Measurements from ENCODE around the gene COL5A1. TPM values are rescaled to one million over a fixed set of nuclear protein-coding genes. Genes with fewer than 3 reads are reported as not detected.

The COL5A1 gene
- total RNA-seq, 1 donor from 2014 or later, result 28.9 TPM

DNA sequence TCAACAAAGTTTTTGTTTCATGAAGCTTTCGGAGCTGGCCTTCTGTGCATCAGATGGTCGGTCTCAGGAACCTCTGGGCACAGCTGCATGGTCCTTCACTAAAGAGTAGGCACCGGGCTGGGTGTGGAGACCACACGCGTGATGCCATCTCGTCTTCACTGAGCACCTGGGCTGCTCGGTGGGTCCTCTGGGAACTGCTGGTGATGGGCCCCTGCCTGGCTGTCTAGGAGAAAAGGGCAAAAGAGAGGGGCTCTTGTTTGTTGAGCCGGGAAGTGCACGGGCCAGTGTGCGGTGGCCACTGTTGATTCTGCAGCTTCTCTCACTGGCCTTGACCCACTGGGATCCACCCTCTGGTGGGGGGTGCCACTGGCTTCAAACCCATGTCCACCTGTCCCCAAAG, 46.0 kb downstream of the COL5A1 start:
- Mint-ChIP-seq H3K36me3 (ENCODE audit: unreplicated experiment) (no peaks in the 10 kb centered on the region), H3K9me3 (ENCODE audit: unreplicated experiment) (peaks cover under 1% of the 10 kb centered on the region), H3K4me3 (ENCODE audit: unreplicated experiment) (no peak overlapping the region), H3K27ac (ENCODE audit: unreplicated experiment) (no peak overlapping the region), H3K4me1 (ENCODE audit: low read depth, unreplicated experiment) (peaks cover 4% of the 10 kb centered on the region), H3K27me3 (ENCODE audit: unreplicated experiment) (peaks cover 7% of the 10 kb centered on the region)
- TF ChIP-seq, protein P1, sequence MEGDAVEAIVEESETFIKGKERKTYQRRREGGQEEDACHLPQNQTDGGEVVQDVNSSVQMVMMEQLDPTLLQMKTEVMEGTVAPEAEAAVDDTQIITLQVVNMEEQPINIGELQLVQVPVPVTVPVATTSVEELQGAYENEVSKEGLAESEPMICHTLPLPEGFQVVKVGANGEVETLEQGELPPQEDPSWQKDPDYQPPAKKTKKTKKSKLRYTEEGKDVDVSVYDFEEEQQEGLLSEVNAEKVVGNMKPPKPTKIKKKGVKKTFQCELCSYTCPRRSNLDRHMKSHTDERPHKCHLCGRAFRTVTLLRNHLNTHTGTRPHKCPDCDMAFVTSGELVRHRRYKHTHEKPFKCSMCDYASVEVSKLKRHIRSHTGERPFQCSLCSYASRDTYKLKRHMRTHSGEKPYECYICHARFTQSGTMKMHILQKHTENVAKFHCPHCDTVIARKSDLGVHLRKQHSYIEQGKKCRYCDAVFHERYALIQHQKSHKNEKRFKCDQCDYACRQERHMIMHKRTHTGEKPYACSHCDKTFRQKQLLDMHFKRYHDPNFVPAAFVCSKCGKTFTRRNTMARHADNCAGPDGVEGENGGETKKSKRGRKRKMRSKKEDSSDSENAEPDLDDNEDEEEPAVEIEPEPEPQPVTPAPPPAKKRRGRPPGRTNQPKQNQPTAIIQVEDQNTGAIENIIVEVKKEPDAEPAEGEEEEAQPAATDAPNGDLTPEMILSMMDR (IDR thresholded peaks at IDR 0.05; ENCODE audit: partially characterized antibody, unreplicated experiment), result no peak
- no peak for DNase-seq

GRCh38 chr9:134688231-134688630, 46.6 kb downstream of the COL5A1 start:
- H3K4me1 Mint-ChIP-seq (ENCODE audit: low read depth, unreplicated experiment), result peaks cover 4% of the 10 kb centered on the region
- H3K9me3 Mint-ChIP-seq (ENCODE audit: unreplicated experiment), result peaks cover 2% of the 10 kb centered on the region

DNA sequence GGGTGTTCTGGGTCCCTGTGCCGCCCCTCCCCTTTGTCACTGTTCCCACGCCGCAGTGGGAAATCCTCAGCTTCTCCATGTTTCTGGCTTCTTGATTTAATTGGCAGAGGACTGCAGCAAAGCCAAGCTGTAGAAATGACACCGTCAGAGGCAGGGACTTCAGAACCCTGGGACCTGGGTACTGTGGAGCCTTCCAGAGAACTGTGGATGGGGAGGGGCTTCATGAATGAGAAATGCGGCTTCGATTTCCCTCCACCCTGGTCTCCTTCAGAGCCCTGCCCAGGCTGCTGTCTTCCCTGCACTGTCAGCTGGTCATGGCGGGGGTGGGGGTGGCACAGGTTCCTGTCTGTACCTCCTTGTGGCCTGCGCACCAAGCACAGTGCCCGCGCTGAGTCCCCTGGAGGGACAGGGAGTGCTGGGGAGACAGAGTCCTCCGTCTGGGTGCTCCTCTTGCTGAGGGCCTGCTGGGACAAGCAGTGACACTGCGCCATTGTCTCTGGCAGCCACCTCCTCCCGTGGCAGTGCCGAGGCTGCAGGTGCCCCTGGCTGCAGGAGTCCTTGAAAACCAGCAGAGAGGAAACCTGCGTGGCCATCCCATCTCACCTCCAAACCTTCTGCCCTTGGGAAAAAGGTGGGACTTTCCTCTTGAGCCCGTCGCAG, 47.2 kb downstream of the COL5A1 start:
- Mint-ChIP-seq H3K4me1 (ENCODE audit: low read depth, unreplicated experiment) (peaks cover 4% of the 10 kb centered on the region), H3K27ac (ENCODE audit: unreplicated experiment) (no peak overlapping the region), H3K9me3 (ENCODE audit: unreplicated experiment) (peaks cover 2% of the 10 kb centered on the region), H3K4me3 (ENCODE audit: unreplicated experiment) (no peak overlapping the region), H3K36me3 (ENCODE audit: unreplicated experiment) (no peaks in the 10 kb centered on the region), H3K27me3 (ENCODE audit: unreplicated experiment) (peaks cover 8% of the 10 kb centered on the region)
- peak; percentile 11 for DNase-seq
- TF ChIP-seq, protein P1 (IDR thresholded peaks at IDR 0.05; ENCODE audit: partially characterized antibody, unreplicated experiment), result no peak

More at GRCh38 chr9:134688231-134688630, 46.6 kb downstream of the COL5A1 start:
- no peaks in the 10 kb centered on the region for H3K36me3 Mint-ChIP-seq (ENCODE audit: unreplicated experiment)
- H3K4me3 Mint-ChIP-seq (ENCODE audit: unreplicated experiment), result no peak overlapping the region
- TF ChIP-seq, protein P1 (IDR thresholded peaks at IDR 0.05; ENCODE audit: partially characterized antibody, unreplicated experiment), result no peak
- DNase-seq, result peak; percentile 12
- no peak overlapping the region for H3K27ac Mint-ChIP-seq (ENCODE audit: unreplicated experiment)
- peaks cover 8% of the 10 kb centered on the region for H3K27me3 Mint-ChIP-seq (ENCODE audit: unreplicated experiment)

DNA sequence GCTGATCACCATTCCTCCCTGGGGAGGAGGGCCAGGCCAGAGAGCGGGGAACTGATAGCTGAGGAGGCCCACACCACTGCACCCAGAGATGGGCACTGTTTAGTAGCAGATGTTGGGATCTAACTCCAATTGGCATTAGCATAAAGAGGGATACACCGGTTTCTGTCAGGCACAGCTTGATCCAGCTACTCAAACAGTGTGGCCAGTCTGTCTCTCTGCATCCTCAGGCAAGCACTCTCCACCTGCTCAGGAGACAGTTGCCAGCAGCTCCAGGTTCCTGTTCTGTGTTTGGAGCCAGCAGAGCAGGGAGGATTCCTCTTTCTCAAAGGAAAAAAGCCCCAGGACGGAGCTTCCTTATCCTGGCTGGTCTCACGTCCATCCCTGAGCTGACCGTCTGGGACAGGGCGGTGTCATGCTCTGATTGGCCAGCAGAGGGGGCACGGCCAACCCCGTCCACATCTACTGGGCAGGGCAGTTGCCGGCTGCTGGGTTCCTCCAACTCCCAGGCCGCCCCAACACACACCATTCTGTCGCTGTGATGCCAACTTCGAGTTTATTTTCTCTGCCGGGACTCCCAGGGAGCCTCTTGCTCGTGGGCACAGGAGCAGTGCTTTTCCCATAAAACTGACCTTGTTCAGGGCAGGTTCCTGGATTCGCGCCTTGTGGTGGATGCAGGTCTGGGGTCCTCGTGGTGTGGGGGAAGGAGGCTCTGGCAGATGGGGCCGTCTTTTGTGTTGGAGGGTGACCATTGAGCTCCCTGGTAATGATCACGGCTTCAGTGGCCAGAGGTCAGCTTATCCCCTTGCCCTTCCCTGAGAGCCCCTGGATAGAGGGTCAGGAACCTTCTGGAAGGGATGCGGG, 47.9 kb downstream of the COL5A1 start:
- TF ChIP-seq, protein P1 (IDR thresholded peaks at IDR 0.05; ENCODE audit: partially characterized antibody, unreplicated experiment), result peak; percentile 91
- DNase-seq, result peak; percentile 88
- no peak overlapping the region for H3K4me3 Mint-ChIP-seq (ENCODE audit: unreplicated experiment)
- no peaks in the 10 kb centered on the region for H3K36me3 Mint-ChIP-seq (ENCODE audit: unreplicated experiment)
- no peak overlapping the region for H3K27ac Mint-ChIP-seq (ENCODE audit: unreplicated experiment)
- H3K27me3 Mint-ChIP-seq (ENCODE audit: unreplicated experiment), result peaks cover 8% of the 10 kb centered on the region
- peaks cover 4% of the 10 kb centered on the region for H3K4me1 Mint-ChIP-seq (ENCODE audit: low read depth, unreplicated experiment)
- peaks cover 2% of the 10 kb centered on the region for H3K9me3 Mint-ChIP-seq (ENCODE audit: unreplicated experiment)

Data from glutamatergic neuron (in vitro differentiated cells).